Measurements from ENCODE around the gene NSMF. TPM values are rescaled to one million over a fixed set of nuclear protein-coding genes. Genes with fewer than 3 reads are reported as not detected.

Gene NSMF
- total and polyA plus RNA-seq, 2 of the 8 experiments (the other 6 are each of a cell fraction or from before 2014, with no cell fraction given), result 56.7 to 65.1 TPM

DNA sequence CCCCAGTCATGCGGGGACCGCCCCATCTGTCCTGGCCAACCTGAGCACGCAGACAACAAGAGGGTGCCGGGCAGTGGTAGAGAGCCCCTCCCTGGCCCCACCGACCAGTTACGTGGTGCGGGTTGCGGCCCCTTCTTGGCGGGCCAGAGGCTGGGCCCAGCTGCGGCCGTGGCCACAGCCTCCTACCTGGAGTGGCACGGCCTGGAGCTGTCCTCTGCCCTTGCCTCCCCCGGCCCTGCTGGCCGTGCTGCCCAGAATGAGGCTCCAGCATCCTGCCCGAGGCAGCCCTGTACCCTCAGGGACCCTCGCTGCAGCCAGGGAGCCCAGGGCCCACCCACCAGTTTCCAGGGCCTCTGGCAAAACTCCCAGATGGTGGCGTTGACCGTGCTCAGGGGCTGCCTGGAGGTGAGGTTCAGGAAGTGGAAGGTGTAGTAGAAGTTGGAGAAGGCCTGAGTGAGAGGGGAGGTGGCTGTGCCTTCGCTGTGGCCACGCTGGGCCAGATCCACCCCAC, 23.7 kb downstream of the NSMF start (continued):
- TF ChIP-seq HDAC2 (IDR thresholded peaks at IDR 0.05; ENCODE audit: borderline replicate concordance in 1 of 2, low read depth in 2 of 2, low read length in 2 of 2) (no peak), CBX5 (IDR thresholded peaks at IDR 0.05; ENCODE audit: low read depth, low read length) (no peak), RBBP5 (IDR thresholded peaks at IDR 0.05; ENCODE audit: borderline replicate concordance, low read depth, low read length) (no peak), KDM1A (IDR thresholded peaks at IDR 0.05; ENCODE audit: borderline replicate concordance, low read length) (no peak), PHF8 (conservative IDR thresholded peaks at IDR 0.05; ENCODE audit: low read depth, low read length) (no peak), RFX5 (IDR thresholded peaks at IDR 0.05; ENCODE audit: borderline replicate concordance, low read depth, low read length) (no peak), CEBPB (IDR thresholded peaks at IDR 0.05; ENCODE audit: low read depth, low read length) (no peak)

All from H1 (cell line).